GM20000 (cell line): Measurements from ENCODE around the gene TEFM.

ENCODE experiments used
- DNase-seq: peaks from one replicate; pipeline ENCODE4 v3.0.0; 2012; ENCODE audit warnings: low spot score
- CTCF ChIP-seq: IDR thresholded peaks from 2 replicates; pipeline ENCODE4 v1.5.1; 2012; ENCODE audit warnings: mild to moderate bottlenecking, control low read depth; ENCODE audit errors: extremely low read depth, missing control alignments

TEFM gene

GRCh38 chr17:30906101-30906911, at the start of gene TEFM:
Gene TEFM (minus strand): TSS chr17:30906238. CDS start chr17:30906198, 40 bp downstream.
- TF ChIP-seq CTCF, result no peak
- DNase-seq, result peak; percentile 88

DNA sequence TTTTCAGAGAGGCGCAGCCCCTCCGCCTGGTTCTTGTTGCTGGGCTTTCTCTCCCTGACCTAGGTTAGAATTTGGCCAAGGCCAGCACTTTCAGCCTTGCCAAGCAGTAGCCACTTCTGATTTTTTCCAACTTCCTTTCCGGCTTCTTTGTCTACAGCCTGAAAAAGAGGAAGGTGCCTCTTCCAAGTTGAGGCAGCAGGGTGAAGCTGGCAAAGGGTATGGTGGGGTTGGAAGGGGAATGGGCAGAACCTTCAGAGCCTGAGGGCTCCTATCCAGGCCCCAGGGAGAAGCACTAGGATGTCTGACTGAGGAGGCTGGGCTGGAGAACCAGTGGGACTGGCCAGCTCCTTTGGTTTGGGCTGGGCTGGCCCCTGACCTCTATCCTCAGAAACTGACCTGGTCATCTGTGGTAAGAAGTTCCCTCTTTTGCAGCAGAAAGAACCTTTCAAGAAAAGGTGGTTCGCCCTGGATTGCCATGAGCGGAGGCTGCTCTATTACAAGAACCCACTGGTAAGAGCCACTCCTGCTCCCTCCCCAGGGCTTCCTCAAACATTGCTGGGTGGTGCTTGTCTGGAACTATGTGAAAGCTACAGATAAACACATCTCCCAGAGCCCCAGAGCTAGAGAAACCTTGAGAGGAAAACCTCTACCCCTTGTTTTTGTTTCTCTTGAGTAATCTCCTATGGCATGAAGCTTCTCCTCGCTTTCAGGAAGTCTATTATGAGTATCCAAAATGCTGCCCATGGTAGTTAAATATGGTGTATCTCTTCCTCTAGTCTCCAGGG, 48.2 kb upstream of the TEFM start:
- TF ChIP-seq CTCF, result no peak
- no peak for DNase-seq

DNA sequence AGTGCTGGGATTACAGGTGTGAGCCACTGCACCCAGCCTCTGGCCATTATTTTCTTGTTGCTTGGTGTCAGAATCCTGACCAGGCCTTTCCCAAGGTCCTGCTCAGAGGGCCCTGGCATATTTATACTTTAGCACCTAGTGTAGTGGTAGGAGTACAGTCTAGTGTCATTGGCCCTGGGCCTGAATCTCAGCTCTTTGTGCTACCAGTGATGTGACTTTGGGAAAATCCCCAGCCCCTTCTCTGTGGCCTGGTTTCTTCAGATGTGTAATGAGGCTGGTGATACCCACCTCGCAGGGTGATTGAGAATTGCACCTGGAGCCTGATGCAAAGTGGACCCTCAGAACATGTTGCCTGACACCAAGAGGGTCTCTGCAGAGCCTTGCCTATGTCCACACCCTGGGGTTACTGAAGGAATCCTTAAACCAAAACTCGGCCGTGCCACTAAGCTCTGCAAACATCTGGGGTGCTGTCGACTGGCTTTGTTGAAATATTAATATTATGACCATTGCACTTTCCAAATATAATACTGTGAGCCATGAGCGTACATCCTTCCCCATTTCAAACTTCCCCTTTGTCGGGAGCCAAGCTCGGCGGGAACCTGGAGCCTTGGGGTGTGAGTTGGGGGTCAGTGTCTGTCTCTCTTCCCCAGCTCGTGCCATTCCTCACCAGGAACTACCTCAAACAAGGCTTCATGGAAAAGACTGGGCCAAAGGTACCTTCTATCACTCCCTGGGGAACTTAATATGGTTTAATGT, 46.8 kb upstream of the TEFM start:
- DNase-seq, result no peak
- TF ChIP-seq CTCF, result no peak

DNA sequence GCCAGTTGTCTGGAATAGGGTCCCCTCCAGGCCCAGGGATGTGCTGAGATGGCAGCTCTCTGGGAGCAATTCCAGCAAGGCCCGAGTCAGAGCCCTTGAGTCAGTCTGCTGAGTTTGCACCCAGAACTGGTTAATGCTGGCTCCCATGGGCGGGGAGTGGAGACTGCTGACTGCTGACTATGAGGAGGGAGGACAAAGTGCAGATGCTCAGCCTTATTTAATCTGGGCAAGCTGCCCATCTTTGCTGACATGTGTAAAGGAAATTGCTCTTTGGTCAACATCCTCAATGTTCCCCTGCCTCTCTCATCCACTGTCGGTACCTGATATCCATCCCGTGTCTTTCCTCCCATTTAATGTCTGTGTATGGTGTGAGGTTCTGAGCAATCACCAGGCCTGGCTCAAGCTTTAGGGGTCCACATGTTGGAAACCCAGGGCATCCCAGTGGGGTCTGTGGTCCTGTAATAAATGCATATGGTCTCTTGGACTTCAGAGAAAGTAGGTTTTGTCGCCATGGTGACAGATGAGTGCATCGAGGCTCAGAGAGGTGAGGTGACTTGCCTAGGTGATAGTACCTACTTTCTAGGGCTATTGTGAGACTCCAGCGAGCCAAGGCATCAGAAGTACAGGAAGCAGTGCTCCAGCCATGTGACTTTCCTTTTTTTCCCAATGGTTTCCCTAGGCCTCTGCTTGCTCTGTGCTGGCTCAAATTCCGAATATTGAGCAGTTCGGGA, 44.8 kb upstream of the TEFM start:
- DNase-seq, result no peak
- TF ChIP-seq CTCF, result no peak

GRCh38 chr17:30950189-30950588, 44.2 kb upstream of the TEFM start:
- DNase-seq, result no peak
- no peak for TF ChIP-seq CTCF

GRCh38 chr17:30947796-30948195, 41.8 kb upstream of the TEFM start:
- DNase-seq, result no peak
- no peak for TF ChIP-seq CTCF
